ES-I3 (cell line): ENCODE data around the gene LAMC2.

ENCODE experiments used
- H3K36me3 ChIP-seq: 2 replicates; pipeline ENCODE4 v1.6.1; 2013; ENCODE audit warnings: mild to moderate bottlenecking, low read length, control low read depth, moderate library complexity; ENCODE audit not compliant: insufficient read depth
- H3K4me1 ChIP-seq: 2 replicates; pipeline ENCODE4 v1.6.1; 2013; ENCODE audit warnings: mild to moderate bottlenecking, control low read depth, low read length; ENCODE audit not compliant: insufficient read depth
- H3K9ac ChIP-seq: 2 replicates; pipeline ENCODE4 v1.6.1; 2013; ENCODE audit warnings: low read depth, mild to moderate bottlenecking, low read length, moderate library complexity
- H3K9me3 ChIP-seq: 2 replicates; pipeline ENCODE4 v1.6.1; 2013; ENCODE audit warnings: mild to moderate bottlenecking, low read length, moderate library complexity; ENCODE audit not compliant: control insufficient read depth, insufficient read depth

LAMC2 gene

GRCh38 chr1:183278739-183279591 is 92.9 kb downstream of the LAMC2 start:
- H3K4me1 ChIP-seq = peaks cover 39% of the 10 kb centered on the region
- no peak overlapping the region for H3K9ac ChIP-seq
- no peaks in the 10 kb centered on the region for H3K36me3 ChIP-seq
- H3K9me3 ChIP-seq = no peaks in the 10 kb centered on the region

GRCh38 chr1:183279835-183280234 is 93.8 kb downstream of the LAMC2 start:
- Histone ChIP-seq H3K4me1 (peaks cover 39% of the 10 kb centered on the region), H3K9me3 (no peaks in the 10 kb centered on the region), H3K9ac (no peak overlapping the region), H3K36me3 (no peaks in the 10 kb centered on the region)

- Histone ChIP-seq H3K36me3 (no peaks in the 10 kb centered on the region), H3K9ac (no peak overlapping the region), H3K4me1 (peaks cover 39% of the 10 kb centered on the region), H3K9me3 (no peaks in the 10 kb centered on the region)
Measured at GRCh38 chr1:183281039-183281438, 95.0 kb downstream of the LAMC2 start.

GRCh38 chr1:183281553-183282091 is 95.6 kb downstream of the LAMC2 start:
- Histone ChIP-seq H3K36me3 (peaks cover 3% of the 10 kb centered on the region; the same call in 1 of the 2 replicates), H3K9me3 (no peaks in the 10 kb centered on the region), H3K9ac (no peak overlapping the region), H3K4me1 (peaks cover 34% of the 10 kb centered on the region)

- H3K9me3 ChIP-seq = no peaks in the 10 kb centered on the region
- peaks cover 34% of the 10 kb centered on the region for H3K4me1 ChIP-seq
- H3K9ac ChIP-seq = no peak overlapping the region
- peaks cover 3% of the 10 kb centered on the region; the same call in 1 of the 2 replicates for H3K36me3 ChIP-seq
Measured at GRCh38 chr1:183282101-183282855, 96.2 kb downstream of the LAMC2 start.

GRCh38 chr1:183283286-183283685 is 97.2 kb downstream of the LAMC2 start:
- H3K9me3 ChIP-seq = no peaks in the 10 kb centered on the region
- no peak overlapping the region for H3K9ac ChIP-seq
- H3K36me3 ChIP-seq = peaks cover 3% of the 10 kb centered on the region; the same call in 1 of the 2 replicates
- H3K4me1 ChIP-seq = peaks cover 26% of the 10 kb centered on the region

GRCh38 chr1:183284086-183284485 is 98.0 kb downstream of the LAMC2 start:
- peaks cover 18% of the 10 kb centered on the region for H3K4me1 ChIP-seq
- H3K36me3 ChIP-seq = peaks cover 3% of the 10 kb centered on the region; the same call in 1 of the 2 replicates
- H3K9me3 ChIP-seq = no peaks in the 10 kb centered on the region; the same call in 1 of the 2 replicates
- no peak overlapping the region for H3K9ac ChIP-seq

- Histone ChIP-seq H3K9me3 (no peaks in the 10 kb centered on the region; the same call in 1 of the 2 replicates), H3K4me1 (peaks cover 8% of the 10 kb centered on the region; the same call in 1 of the 2 replicates), H3K9ac (no peak overlapping the region), H3K36me3 (peaks cover 3% of the 10 kb centered on the region; the same call in 1 of the 2 replicates)
Measured at GRCh38 chr1:183285256-183285655, 99.2 kb downstream of the LAMC2 start.

GRCh38 chr1:183285746-183286145 is 99.7 kb downstream of the LAMC2 start:
- H3K9ac ChIP-seq = no peak overlapping the region
- H3K36me3 ChIP-seq = peaks cover 3% of the 10 kb centered on the region; the same call in 1 of the 2 replicates
- H3K4me1 ChIP-seq = peaks cover 8% of the 10 kb centered on the region; the same call in 1 of the 2 replicates
- H3K9me3 ChIP-seq = no peaks in the 10 kb centered on the region; the same call in 1 of the 2 replicates

GRCh38 chr1:183287191-183287675 is 101.2 kb downstream of the LAMC2 start:
- Histone ChIP-seq H3K9me3 (no peaks in the 10 kb centered on the region; the same call in 1 of the 2 replicates), H3K9ac (no peak overlapping the region), H3K36me3 (peaks cover 3% of the 10 kb centered on the region; the same call in 1 of the 2 replicates), H3K4me1 (peaks cover 11% of the 10 kb centered on the region)

- Histone ChIP-seq H3K4me1 (peaks cover 22% of the 10 kb centered on the region), H3K36me3 (peaks cover 3% of the 10 kb centered on the region; the same call in 1 of the 2 replicates), H3K9me3 (no peaks in the 10 kb centered on the region; the same call in 1 of the 2 replicates), H3K9ac (no peak overlapping the region)
Measured at GRCh38 chr1:183288583-183288982, 102.5 kb downstream of the LAMC2 start.

- H3K36me3 ChIP-seq = peaks cover 3% of the 10 kb centered on the region; the same call in 1 of the 2 replicates
Measured at GRCh38 chr1:183289051-183289496, 103.0 kb downstream of the LAMC2 start.

GRCh38 chr1:183290628-183291027 is 104.6 kb downstream of the LAMC2 start:
- Histone ChIP-seq H3K9ac (no peak overlapping the region), H3K36me3 (peaks cover 3% of the 10 kb centered on the region; the same call in 1 of the 2 replicates), H3K9me3 (no peaks in the 10 kb centered on the region; the same call in 1 of the 2 replicates)

More at GRCh38 chr1:183289051-183289496, 103.0 kb downstream of the LAMC2 start:
- Histone ChIP-seq H3K9me3 (no peaks in the 10 kb centered on the region; the same call in 1 of the 2 replicates), H3K9ac (no peak overlapping the region), H3K4me1 (peaks cover 25% of the 10 kb centered on the region)

More at GRCh38 chr1:183290628-183291027, 104.6 kb downstream of the LAMC2 start:
- H3K4me1 ChIP-seq = peaks cover 25% of the 10 kb centered on the region
